HEK293 (cell line): ENCODE data around the gene BMAL1.
"Not testable (repeated sequence)": the region's sequence is repeated elsewhere in the genome, so short reads cannot be mapped to it uniquely, and the experiment has no call there.

Experiments used
- CTCF ChIA-PET: fragments of 350-600 bp; formaldehyde crosslinking; extraction: SDS; loops from one replicate; lab custom pipeline; 2021; ENCODE audit warnings: antibody characterized with exemption; lab: Yijun Ruan, JAX
- POLR2A ChIA-PET: fragments of 300-600 bp; formaldehyde crosslinking; extraction: SDS; loops from one replicate; lab custom pipeline; 2020; ENCODE audit warnings: antibody characterized with exemption, inconsistent platforms; lab: Yijun Ruan, JAX
- H3K27ac ChIP-seq: fragments of 200-500 bp; sonication (Bioruptor generic); 2 replicates; pipeline ENCODE4 v1.5.1; 2014; ENCODE audit warnings: low read depth, low read length, control low read depth, inconsistent platforms; ENCODE audit errors: extremely low read depth
- H3K36me3 ChIP-seq, 2 experiments: fragments of 200-500 bp in 1 of 2; sonication (Bioruptor generic) in 1 of 2; 1 replicate in 1 of 2; 2 replicates in 1 of 2; pipeline ENCODE4 v1.5.1; 2014 to 2017; ENCODE audit warnings: inconsistent platforms in 2 of 2, low read length in 2 of 2; ENCODE audit not compliant: control insufficient read depth in 2 of 2, insufficient read depth in 1 of 2
- H3K4me1 ChIP-seq: fragments of 200-500 bp; sonication (Bioruptor generic); 2 replicates; pipeline ENCODE4 v1.5.1; 2014; ENCODE audit warnings: mild to moderate bottlenecking, low read length, inconsistent platforms; ENCODE audit not compliant: control insufficient read depth, insufficient read depth
- H3K4me3 ChIP-seq: 2 replicates; pipeline ENCODE4 v1.5.1; 2011; ENCODE audit warnings: low read depth, mild to moderate bottlenecking, control low read depth, low read length, moderate library complexity
- H3K9me3 ChIP-seq: fragments of 200-500 bp; sonication (Bioruptor generic); 2 replicates; pipeline ENCODE4 v1.5.1; 2014; ENCODE audit warnings: low read depth, low read length, inconsistent platforms; ENCODE audit not compliant: control insufficient read depth, insufficient read depth
- BCL11B ChIP-seq: fragments of 450-650 bp; formaldehyde crosslinking; IDR thresholded peaks from 2 replicates; pipeline ENCODE4 v1.5.1; 2016; ENCODE audit warnings: low read depth, missing biosample characterization, missing genetic modification characterization
- GFI1B ChIP-seq: fragments of 450-650 bp; formaldehyde crosslinking; IDR thresholded peaks from 2 replicates; pipeline ENCODE4 v1.5.1; 2016; ENCODE audit warnings: missing biosample characterization, missing genetic modification characterization
- HOXD13 ChIP-seq: sonication (generic); formaldehyde crosslinking; IDR thresholded peaks from 2 replicates; pipeline ENCODE4 v1.8.0; 2022; ENCODE audit warnings: missing genetic modification reagents, borderline replicate concordance
- KLF16 ChIP-seq: fragments of 450-650 bp; formaldehyde crosslinking; IDR thresholded peaks from 2 replicates; pipeline ENCODE4 v1.5.1; 2017; ENCODE audit warnings: missing biosample characterization, missing genetic modification characterization
- PRDM1 ChIP-seq: fragments of 450-650 bp; formaldehyde crosslinking; IDR thresholded peaks from 2 replicates; pipeline ENCODE4; 2016; ENCODE audit warnings: missing biosample characterization, missing genetic modification characterization
- SCRT1 ChIP-seq: fragments of 450-650 bp; formaldehyde crosslinking; IDR thresholded peaks from 2 replicates; pipeline ENCODE4 v1.5.1; 2016; ENCODE audit warnings: missing biosample characterization, missing genetic modification characterization, borderline replicate concordance
- SCRT2 ChIP-seq: fragments of 450-650 bp; formaldehyde crosslinking; IDR thresholded peaks from 2 replicates; pipeline ENCODE4 v1.5.1; 2016; ENCODE audit warnings: missing biosample characterization, missing genetic modification characterization
- ZBTB8A ChIP-seq: fragments of 450-650 bp; formaldehyde crosslinking; IDR thresholded peaks from 2 replicates; pipeline ENCODE4 v1.5.1; 2016; ENCODE audit warnings: missing biosample characterization, missing genetic modification characterization
- ZFP41 ChIP-seq: fragments of 450-650 bp; formaldehyde crosslinking; IDR thresholded peaks from 2 replicates; pipeline ENCODE4 v1.5.1; 2016; ENCODE audit warnings: missing biosample characterization, missing genetic modification characterization, borderline replicate concordance
- ZNF146 ChIP-seq: fragments of 450-650 bp; formaldehyde crosslinking; IDR thresholded peaks from 2 replicates; pipeline ENCODE4 v1.5.1; 2016; ENCODE audit warnings: missing biosample characterization, missing genetic modification characterization
- ZNF214 ChIP-seq: fragments of 450-650 bp; formaldehyde crosslinking; IDR thresholded peaks from 2 replicates; pipeline ENCODE4 v1.5.1; 2017; ENCODE audit warnings: missing biosample characterization, mild to moderate bottlenecking, missing genetic modification characterization, borderline replicate concordance
- ZNF24 ChIP-seq: fragments of 450-650 bp; formaldehyde crosslinking; IDR thresholded peaks from 2 replicates; pipeline ENCODE4 v1.5.1; 2016; ENCODE audit warnings: missing biosample characterization, missing genetic modification characterization
- ZNF391 ChIP-seq: fragments of 450-650 bp; formaldehyde crosslinking; IDR thresholded peaks from 2 replicates; pipeline ENCODE4 v1.5.1; 2016; ENCODE audit warnings: low read depth, missing biosample characterization, missing genetic modification characterization, borderline replicate concordance
- ZNF561 ChIP-seq: fragments of 450-650 bp; IDR thresholded peaks from 2 replicates; pipeline ENCODE4 v1.5.1; 2018; ENCODE audit warnings: missing biosample characterization, missing genetic modification characterization, borderline replicate concordance
- ZNF585B ChIP-seq: fragments of 450-650 bp; formaldehyde crosslinking; IDR thresholded peaks from 2 replicates; pipeline ENCODE4 v1.5.1; 2016; ENCODE audit warnings: missing biosample characterization, missing genetic modification characterization
- ZNF639 ChIP-seq: fragments of 450-650 bp; formaldehyde crosslinking; IDR thresholded peaks from 2 replicates; pipeline ENCODE4 v1.5.1; 2016; ENCODE audit warnings: missing biosample characterization, missing genetic modification characterization
- TF ChIP-seq, protein P1 (sequence below): fragments of 450-650 bp; formaldehyde crosslinking; IDR thresholded peaks from 2 replicates; pipeline ENCODE4 v1.5.1; 2017; ENCODE audit warnings: missing biosample characterization, missing genetic modification characterization
- TF ChIP-seq, protein P2 (sequence below): fragments of 450-650 bp; formaldehyde crosslinking; IDR thresholded peaks from 2 replicates; pipeline ENCODE4 v1.5.1; 2016; ENCODE audit warnings: missing biosample characterization, missing genetic modification characterization
- TF ChIP-seq, protein P3 (sequence below): fragments of 450-650 bp; formaldehyde crosslinking; IDR thresholded peaks from 2 replicates; pipeline ENCODE4; 2016; ENCODE audit warnings: missing biosample characterization, missing genetic modification characterization

The BMAL1 gene

GRCh38 chr11:13256216-13256615 is 21.4 kb upstream of the BMAL1 start:
- POLR2A ChIA-PET: no interaction called here
- no peaks in the 10 kb centered on the region for H3K9me3 ChIP-seq
- TF ChIP-seq, protein P1, sequence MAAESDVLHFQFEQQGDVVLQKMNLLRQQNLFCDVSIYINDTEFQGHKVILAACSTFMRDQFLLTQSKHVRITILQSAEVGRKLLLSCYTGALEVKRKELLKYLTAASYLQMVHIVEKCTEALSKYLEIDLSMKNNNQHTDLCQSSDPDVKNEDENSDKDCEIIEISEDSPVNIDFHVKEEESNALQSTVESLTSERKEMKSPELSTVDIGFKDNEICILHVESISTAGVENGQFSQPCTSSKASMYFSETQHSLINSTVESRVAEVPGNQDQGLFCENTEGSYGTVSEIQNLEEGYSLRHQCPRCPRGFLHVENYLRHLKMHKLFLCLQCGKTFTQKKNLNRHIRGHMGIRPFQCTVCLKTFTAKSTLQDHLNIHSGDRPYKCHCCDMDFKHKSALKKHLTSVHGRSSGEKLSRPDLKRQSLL: no peak
- TF ChIP-seq ZNF214 (tag by site-specific recombination) (no peak), ZNF561 (tag by site-specific recombination) (no peak)

DNA sequence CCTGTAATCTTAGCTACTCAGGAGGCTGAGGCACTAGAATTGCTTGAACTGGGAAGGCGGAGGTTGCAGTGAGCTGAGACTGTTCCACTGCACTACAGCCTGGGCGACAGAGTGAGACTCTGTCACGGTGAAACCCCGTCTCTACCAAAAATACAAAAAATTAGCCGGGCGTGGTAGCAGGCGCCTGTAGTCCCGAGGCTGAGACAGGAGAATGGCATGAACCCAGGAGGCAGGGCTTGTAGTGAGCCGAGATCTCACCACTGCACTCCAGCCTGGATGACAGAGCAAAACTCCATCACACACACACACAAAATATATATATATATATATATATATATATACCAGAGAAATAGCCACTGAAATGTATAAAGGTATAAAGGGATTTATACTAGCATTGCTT is 19.5 kb upstream of the BMAL1 start:
- POLR2A ChIA-PET, H3K4me3 ChIP-seq, H3K27ac ChIP-seq, H3K9me3 ChIP-seq, H3K4me1 ChIP-seq, H3K36me3 ChIP-seq: not testable (repeated sequence)
- CTCF ChIA-PET: interaction anchor here (0.6 to 4.3 kb wide), 5 partner anchors 9 to 341 kb away, joined by 3 to 23 read pairs (median 3); no protein-coding TSS in a partner anchor

More at GRCh38 chr11:13256216-13256615, 21.4 kb upstream of the BMAL1 start:
- CTCF ChIA-PET: interaction anchor here (0.7 to 4.3 kb wide), 2 partner anchors 15 to 17 kb away, joined by 3 to 23 read pairs; no protein-coding TSS in a partner anchor
- Histone ChIP-seq H3K4me1 (no peaks in the 10 kb centered on the region), H3K27ac (no peak overlapping the region), H3K36me3 (no peaks in the 10 kb centered on the region), H3K4me3 (no peak overlapping the region)

DNA sequence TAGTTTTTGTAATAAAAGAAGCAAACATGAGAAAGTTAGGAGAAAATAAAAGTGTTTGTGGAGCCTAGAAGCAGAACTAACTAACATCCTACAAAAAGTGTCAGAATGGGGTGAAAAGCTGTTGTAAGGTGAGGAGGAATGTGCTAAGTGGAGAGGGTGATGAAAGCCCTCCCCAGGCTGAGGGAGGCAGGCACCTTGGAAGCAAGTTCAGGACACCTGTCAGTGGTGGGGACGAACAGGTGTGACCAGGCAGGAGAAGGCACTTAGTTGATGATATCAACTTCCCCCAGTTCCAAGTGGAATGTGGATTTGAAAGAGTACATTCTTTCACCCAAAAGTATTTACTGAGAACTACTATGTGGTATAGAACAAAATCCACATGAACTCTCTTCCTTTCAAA is 18.7 kb upstream of the BMAL1 start:
- H3K9me3 ChIP-seq: no peaks in the 10 kb centered on the region
- no peak overlapping the region for H3K27ac ChIP-seq
- no peaks in the 10 kb centered on the region for H3K36me3 ChIP-seq
- no peak for TF ChIP-seq ZNF391 (tag by site-specific recombination)
- TF ChIP-seq SCRT2 (tag by site-specific recombination): peak; percentile 86
- TF ChIP-seq, protein P2, sequence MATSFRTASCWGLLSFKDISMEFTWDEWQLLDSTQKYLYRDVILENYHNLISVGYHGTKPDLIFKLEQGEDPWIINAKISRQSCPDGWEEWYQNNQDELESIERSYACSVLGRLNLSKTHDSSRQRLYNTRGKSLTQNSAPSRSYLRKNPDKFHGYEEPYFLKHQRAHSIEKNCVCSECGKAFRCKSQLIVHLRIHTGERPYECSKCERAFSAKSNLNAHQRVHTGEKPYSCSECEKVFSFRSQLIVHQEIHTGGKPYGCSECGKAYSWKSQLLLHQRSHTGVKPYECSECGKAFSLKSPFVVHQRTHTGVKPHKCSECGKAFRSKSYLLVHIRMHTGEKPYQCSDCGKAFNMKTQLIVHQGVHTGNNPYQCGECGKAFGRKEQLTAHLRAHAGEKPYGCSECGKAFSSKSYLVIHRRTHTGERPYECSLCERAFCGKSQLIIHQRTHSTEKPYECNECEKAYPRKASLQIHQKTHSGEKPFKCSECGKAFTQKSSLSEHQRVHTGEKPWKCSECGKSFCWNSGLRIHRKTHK: no peak
- peak; percentile 77; the same call in 1 of the 2 replicates for TF ChIP-seq SCRT1
- TF ChIP-seq ZBTB8A (tag by site-specific recombination): no peak
- TF ChIP-seq PRDM1 (tag by site-specific recombination): peak; percentile 46
- TF ChIP-seq GFI1B (tag by site-specific recombination): no peak
- TF ChIP-seq HOXD13 (CRISPR knock-in tag): no peak
- TF ChIP-seq, all 188 proteins: peak for 3
- Histone ChIP-seq H3K4me1 (no peaks in the 10 kb centered on the region), H3K4me3 (no peak overlapping the region)
- POLR2A ChIA-PET: no interaction called here
- CTCF ChIA-PET: interaction anchor here (0.6 kb wide), 2 partner anchors 44 to 342 kb away, joined by 3 read pairs; no protein-coding TSS in a partner anchor

DNA sequence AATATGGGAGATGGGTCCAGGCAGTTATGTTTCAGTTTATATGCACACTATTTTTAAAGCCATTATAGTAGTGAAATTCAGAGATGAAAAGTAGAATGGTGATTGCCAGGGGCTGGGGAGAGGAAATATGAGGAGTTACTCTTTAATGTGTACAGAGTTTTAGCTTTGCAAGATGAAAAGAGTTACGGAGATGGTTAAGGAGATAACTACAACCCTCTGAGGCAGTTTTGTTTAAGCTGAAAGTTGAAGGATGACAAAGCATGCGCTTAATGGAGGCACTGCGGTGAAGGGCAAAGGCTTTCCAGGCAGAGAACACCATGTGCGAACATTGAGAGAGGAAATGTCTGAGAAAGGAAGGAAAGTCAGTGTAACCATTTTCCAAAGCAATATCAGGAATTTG is 18.2 kb upstream of the BMAL1 start:
- Histone ChIP-seq H3K4me3 (no peak overlapping the region), H3K4me1 (no peaks in the 10 kb centered on the region), H3K9me3 (no peaks in the 10 kb centered on the region), H3K27ac (no peak overlapping the region), H3K36me3 (no peaks in the 10 kb centered on the region)
- CTCF ChIA-PET: no interaction called here
- POLR2A ChIA-PET: no interaction called here
- TF ChIP-seq ZNF585B (tag by site-specific recombination) (no peak), ZNF146 (tag by site-specific recombination) (no peak), KLF16 (tag by site-specific recombination) (no peak), BCL11B (tag by site-specific recombination) (no peak), ZNF639 (tag by site-specific recombination) (no peak), ZNF24 (no peak), ZFP41 (tag by site-specific recombination) (no peak)
- TF ChIP-seq, protein P3, sequence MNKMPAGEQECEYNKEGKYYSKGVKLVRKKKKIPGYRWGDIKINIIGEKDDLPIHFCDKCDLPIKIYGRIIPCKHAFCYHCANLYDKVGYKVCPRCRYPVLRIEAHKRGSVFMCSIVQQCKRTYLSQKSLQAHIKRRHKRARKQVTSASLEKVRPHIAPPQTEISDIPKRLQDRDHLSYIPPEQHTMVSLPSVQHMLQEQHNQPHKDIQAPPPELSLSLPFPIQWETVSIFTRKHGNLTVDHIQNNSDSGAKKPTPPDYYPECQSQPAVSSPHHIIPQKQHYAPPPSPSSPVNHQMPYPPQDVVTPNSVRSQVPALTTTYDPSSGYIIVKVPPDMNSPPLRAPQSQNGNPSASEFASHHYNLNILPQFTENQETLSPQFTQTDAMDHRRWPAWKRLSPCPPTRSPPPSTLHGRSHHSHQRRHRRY (tag by site-specific recombination): no peak
